Activated T-helper 9 cell treated with anti-CD3 and anti-CD28 coated beads, Interleukin-2, amount 50 U/mL, for 16 hours (primary cell): ENCODE data around the gene RAB6B.
A peak's percentile ranks its signal among the peaks of the same experiment; 100 is the strongest.
"Not testable (repeated sequence)": the region's sequence is repeated elsewhere in the genome, so short reads cannot be mapped to it uniquely, and the experiment has no call there.

ENCODE experiments used
- DNase-seq: peaks from one replicate; pipeline ENCODE4 v3.0.0-alpha.2; 2020; ENCODE audit warnings: low read depth

The RAB6B gene

DNA sequence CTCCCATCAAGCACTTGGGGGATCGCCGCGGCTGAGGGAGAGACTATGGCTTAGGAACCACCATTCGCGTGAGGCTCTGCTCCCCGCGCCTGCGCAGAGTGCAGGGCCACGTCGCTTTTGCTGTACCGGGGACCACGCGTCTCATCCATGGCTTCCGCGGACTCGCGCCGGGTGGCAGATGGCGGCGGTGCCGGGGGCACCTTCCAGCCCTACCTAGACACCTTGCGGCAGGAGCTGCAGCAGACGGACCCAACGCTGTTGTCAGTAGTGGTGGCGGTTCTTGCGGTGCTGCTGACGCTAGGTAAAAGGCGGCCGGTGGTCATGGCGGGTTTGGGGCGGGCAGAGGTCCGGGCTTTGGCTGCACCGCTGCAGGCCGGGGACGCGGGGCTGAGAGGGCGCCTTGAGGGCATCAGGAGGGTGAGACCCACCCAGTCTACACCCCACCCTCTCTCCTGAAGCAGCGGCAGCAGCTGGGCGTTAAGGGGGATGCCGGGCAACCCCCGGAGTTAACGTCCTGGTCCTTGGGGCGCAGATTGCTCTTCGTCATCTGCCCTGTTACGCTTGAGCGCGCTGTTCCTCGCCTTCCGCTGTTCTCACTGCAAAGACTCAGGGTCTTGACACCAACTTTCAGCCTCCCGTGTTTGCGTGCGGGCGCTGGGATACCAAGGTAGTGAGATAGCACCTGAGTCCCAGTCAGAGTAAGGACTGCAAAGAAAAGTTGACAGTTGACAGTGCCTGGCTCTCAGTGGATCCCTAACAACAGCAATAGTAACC, 89.8 kb downstream of the RAB6B start, which contains the start of gene SRPRB:
SRPRB (plus strand) TSS at position 114 of the 774 bp plus-strand sequence; CDS start at position 148, 34 bp downstream.
- DNase-seq, result peak; percentile 94

DNA sequence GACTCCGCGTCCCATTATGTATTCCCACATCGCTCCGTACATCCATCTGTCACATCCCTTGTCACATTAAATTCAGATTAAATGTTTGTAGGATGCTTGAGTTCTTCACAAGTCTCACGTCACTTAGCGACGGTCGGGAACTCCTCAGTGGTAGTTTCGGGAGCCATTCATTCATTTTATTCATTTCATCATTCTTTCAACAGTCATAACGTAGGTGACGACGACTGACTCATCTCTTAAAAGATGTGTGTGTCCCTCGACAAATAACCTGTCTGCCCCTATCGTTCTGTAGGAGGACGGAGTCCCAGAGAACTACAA, 90.3 kb downstream of the RAB6B start:
- DNase-seq, result no peak

DNA sequence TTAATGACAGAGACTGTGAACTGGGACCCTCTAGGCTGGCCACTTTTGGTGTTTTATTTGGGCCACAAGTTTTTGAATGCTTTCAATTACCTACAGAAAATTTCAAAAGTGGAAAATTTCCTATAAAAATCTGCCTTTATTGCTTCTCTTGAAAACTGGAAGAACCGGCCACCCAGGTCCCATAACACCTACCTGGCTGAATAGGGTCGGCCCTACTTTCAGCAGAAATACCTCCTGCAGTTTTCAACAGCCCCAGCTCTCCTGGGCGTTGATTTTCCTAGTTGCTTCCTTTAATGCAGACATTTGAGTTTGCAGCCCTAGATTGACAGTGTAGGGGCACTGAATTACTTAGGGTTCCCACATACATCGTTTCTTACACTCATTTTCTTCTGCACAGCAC, 90.8 kb downstream of the RAB6B start:
- DNase-seq, result no peak

DNA sequence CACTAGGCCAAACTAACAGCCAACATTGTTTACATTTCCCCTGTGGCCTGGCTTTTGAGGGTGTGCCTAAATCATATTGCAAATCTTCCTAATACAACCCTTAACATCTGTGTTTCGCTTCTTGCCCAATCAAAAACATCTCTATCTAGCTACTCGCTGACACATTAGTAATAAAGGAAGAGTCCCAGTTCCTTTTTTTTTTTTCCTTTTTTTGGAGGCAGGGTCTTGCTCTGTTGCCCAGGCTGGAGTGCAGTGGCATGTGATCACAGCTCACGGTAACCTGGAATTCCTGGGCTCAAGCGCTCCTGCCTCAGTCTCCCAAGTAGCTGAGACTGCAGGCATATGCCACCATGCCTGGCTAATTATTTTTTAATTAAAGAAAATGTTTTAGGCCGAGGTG, 92.2 kb downstream of the RAB6B start:
- DNase-seq, result no peak

DNA sequence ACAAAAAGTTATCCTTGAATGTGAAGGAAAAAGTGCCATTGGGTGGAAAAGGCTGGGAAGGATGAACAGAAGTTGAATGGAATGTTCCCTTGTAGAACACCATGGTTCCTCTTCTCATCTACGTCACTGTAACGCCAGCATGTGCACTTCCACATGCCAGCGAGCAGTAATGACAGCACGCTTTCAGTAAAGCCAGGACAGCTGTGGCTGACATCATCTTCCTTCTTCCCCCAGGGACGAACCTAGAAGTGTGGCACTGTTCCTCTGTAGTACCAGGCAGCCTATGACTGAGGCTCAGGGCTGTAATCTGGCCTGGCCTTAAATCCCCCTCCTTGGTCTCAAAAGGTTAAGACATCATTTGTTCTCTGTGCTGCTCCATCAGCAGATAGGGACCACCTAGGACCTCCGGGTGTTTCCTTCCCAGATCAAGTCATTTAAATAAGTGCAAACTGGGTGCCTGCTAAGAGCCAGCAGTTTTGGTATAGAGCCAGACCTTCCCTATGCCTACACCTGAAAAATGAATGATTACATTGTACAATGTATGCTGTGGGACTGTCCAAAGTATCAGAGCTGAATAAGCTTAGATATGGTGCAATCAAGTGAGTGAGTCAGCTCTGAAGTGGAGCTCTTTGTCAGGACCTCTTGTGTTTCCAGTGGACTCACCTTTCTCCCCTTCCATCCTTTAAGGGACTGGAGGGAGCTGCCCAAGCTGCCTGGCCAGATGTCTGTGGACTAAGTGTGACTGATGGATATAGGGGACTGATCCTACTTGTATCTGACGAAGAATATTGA, 95.7 kb downstream of the RAB6B start:
- no peak for DNase-seq

GRCh38 chr3:133797396-133798105, 98.1 kb downstream of the RAB6B start:
- no peak for DNase-seq

- DNase-seq, result no peak
These were observed 103.4 kb downstream of the RAB6B start for GRCh38 chr3:133792171-133792763.

GRCh38 chr3:133788024-133788423, 107.7 kb downstream of the RAB6B start:
- no peak for DNase-seq

DNA sequence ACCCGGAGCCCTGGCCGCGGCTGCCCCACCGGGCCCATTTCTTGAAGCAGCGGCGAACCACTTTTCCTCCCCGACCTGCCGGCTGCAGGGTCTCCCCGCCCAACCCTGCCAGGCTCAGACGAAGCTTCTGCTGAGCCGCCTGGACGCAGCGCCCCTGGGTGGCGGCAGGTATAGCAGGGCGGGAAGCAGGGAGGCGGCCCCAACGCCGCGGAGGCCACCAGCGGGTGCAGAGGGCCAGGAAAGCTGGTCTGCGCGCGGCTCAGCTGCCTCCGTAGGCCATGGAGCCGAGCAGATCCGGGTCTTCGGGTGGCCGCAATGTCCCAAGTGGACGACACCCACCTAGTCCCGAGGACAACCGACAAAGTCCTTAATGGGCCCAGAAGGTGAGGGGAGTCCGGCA, 111.9 kb downstream of the RAB6B start:
- DNase-seq, result no peak

DNA sequence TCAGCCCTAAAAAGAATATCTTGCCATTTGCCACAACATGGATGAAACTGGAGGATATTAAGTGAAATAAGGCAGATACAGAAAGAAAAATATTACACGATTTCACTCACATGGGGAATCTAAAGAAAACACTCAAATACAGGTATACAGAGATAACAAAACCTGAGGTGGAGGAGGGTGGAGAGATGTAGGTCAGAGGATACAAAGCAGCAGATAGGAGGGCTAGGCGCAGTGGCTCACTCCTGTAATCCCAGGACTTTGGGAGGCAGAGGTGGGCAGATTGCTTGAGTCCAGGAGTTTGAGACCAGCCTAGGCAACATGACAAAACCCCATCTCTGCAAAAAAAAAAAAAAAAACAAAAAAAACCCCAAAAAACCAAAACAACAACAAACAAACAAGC, 113.2 kb downstream of the RAB6B start:
- no peak for DNase-seq

DNA sequence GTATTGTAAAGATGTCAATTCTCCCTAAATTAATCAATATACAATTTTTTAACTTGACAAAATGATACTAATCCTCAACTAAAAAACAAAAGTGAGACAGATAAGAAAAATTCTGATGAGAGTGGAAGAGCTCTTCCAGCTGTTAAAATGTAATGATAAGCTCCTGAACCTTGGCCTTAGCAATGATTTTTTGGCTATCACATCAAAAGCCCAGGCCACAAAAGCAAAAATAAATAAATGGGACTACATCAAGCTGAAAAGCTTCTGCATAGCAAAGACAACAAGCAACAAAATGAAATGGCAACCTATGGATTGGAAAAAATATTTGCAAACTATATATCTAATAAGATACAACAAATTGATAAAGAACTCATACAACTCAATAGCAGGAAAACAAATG, 114.1 kb downstream of the RAB6B start:
- no peak for DNase-seq

DNA sequence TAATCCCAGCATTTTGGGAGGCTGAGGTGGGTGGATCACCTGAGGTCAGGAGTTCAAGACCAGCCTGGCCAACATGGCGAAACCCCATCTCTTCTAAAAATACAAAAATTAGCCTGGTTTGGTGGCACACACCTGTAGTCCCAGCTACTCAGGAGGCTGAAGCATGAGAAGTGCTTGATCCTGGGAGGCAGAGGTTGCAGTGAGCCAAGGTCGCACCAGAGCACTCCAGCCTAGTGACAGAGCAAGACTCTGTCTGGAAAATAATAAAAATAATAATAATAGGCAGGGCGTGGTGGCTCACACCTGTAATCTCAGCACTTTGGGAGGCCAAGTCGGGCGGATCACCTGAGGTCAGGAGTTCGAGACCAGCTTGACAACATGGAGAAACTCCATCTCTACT, 114.9 kb downstream of the RAB6B start:
- not testable (repeated sequence) for DNase-seq

DNA sequence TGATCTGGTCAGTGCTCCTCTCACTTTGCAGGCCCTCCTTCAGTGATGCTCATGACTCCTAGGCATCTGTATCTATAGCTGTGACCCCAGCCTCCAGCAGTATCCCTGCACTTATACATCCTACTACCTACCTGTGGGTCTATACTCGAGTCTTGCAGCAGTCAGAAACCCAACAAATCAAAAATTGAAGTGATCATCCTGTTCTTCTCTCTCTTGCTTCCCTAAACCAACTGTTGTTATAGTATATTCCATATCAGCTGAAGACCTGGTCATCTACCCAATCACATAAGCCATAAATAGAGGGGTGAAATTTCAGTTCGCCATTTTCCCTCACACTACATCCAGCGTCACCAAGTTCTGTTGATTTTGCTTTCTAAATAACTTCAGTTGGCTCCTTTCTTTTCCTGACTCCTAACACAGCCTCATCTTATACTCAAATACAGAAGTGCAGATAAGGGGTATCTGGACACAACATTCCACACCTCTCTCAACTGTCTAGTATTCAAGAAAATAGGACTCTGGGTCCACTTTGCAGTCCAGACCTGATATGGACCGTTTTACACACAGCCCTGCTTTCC, 116.0 kb downstream of the RAB6B start:
- DNase-seq, result no peak

DNA sequence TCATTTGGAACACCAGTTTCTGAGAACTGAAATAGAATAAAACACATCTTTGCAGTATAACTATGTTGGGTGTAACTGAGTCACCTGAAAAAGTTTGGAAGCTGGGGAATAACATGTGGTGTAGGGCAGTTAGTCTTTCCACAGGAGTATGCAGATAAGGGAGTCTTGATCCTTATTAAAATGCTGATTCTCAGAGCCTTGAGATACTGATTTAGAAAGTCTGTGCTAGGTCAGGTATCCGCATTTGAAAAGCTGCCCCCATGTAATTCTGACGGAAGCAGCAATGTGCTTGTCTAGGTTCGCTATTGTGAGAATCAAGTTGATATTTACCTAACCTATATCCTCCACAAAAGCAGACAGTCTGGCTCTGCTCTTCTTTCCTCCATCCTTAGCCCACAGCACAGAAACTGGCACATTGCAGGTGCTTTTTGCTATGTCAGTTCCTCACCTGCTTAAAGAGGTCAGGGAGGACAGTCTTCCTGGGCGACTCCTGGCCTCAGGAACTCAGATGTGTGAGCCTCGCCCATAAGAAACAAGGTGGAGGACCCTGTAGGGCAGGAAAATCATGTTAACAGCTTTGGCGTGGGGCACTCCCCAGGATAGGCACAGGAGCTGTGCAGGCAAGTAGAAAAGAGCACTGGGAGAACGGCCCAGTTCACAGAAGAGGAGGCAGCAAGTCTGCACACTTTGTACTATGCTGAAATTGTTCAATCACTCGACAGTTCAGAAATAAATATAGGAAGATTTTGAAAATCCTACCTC, 117.7 kb downstream of the RAB6B start:
- no peak for DNase-seq

GRCh38 chr3:133776794-133777438, 118.8 kb downstream of the RAB6B start:
- DNase-seq, result no peak

DNA sequence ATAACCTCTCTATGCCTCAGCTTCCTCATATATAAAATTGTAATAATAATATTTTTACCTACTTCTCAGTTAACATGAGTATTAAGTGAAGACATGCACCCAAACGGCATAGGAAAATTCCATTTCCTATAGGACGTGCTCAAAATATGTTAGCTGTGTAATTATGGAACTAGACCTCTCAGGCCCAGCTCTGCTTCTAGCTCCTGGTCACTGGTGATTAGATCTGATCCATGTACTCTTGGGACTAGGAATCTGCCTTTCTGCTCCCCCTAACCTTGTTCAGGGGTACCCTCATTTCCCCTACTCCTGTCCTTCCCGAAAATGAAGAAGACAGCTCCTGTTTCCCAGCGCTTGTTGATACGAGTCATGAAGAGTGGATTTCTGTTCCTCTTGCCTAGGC, 119.8 kb downstream of the RAB6B start:
- no peak for DNase-seq

DNA sequence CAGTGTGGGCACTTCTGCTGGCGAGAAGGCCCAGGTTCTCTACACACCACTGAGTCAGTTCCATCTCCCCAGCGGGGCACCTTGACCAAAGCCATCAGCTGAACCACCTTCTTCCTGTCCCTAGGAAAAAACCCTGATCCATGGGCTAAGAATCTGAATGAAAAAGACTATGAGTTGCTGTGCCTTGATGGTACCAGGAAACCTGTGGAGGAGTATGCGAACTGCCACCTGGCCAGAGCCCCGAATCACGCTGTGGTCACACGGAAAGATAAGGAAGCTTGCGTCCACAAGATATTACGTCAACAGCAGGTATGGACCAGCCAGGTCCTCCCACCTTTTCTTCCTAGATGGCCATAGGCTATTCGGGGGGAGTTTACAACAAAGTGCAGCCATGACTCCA, 120.4 kb downstream of the RAB6B start:
- DNase-seq, result no peak
